HEK293 (cell line): ENCODE results near the gene MIF4GD.

Source experiments
- FEZF1 ChIP-seq: fragments of 450-650 bp; formaldehyde crosslinking; IDR thresholded peaks from 2 replicates; pipeline ENCODE4 v1.5.1; 2016; ENCODE audit warnings: missing biosample characterization, missing genetic modification characterization
- KLF8 ChIP-seq: fragments of 450-650 bp; formaldehyde crosslinking; IDR thresholded peaks from 2 replicates; pipeline ENCODE4 v1.5.1; 2016; ENCODE audit warnings: missing biosample characterization, missing genetic modification characterization
- ZBTB48 ChIP-seq: fragments of 450-650 bp; formaldehyde crosslinking; IDR thresholded peaks from 2 replicates; pipeline ENCODE4 v1.5.1; 2016; ENCODE audit warnings: missing biosample characterization, missing genetic modification characterization
- ZFP3 ChIP-seq: fragments of 450-650 bp; formaldehyde crosslinking; IDR thresholded peaks from 2 replicates; pipeline ENCODE4 v1.5.1; 2016; ENCODE audit warnings: low read depth, missing biosample characterization, missing genetic modification characterization
- ZNF157 ChIP-seq: fragments of 450-650 bp; formaldehyde crosslinking; IDR thresholded peaks from 2 replicates; pipeline ENCODE4 v1.5.1; 2016; ENCODE audit warnings: missing biosample characterization, missing genetic modification characterization
- ZNF292 ChIP-seq: fragments of 450-650 bp; formaldehyde crosslinking; IDR thresholded peaks from 2 replicates; pipeline ENCODE4 v1.5.1; 2016; ENCODE audit warnings: low read depth, missing biosample characterization, missing genetic modification characterization, borderline replicate concordance
- ZNF366 ChIP-seq: fragments of 450-650 bp; formaldehyde crosslinking; conservative IDR thresholded peaks from 2 replicates; pipeline ENCODE4 v1.5.1; 2016; ENCODE audit warnings: missing biosample characterization, missing genetic modification characterization
- TF ChIP-seq, protein P1 (sequence below): fragments of 450-650 bp; formaldehyde crosslinking; IDR thresholded peaks from 2 replicates; pipeline ENCODE4 v1.5.1; 2016; ENCODE audit warnings: missing biosample characterization, missing genetic modification characterization
- TF ChIP-seq, protein P2 (sequence below): fragments of 450-650 bp; formaldehyde crosslinking; IDR thresholded peaks from 2 replicates; pipeline ENCODE4 v1.5.0; 2017; ENCODE audit warnings: missing biosample characterization, missing genetic modification characterization, borderline replicate concordance

DNA sequence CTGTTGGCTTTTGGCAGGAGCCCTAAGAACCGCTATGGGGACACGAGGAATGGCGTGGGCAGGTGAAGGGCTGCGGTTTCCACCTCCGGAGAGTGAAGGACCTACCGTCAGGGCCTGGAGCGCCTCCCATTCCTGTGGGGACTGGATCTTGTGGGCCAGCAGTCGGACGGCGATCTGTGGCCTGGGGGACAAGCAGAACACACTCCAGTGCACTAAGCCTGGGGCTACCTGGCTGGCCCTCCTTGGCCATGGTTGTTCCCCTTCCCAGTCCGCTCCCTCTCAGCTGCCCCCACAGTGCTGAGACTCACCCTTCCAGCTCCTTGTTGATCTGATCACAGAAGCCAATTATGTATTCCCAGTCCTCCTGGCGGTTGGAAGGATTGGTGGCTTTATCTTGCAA is 24.6 kb downstream of the MIF4GD start:
- no peak for TF ChIP-seq KLF8 (tag by site-specific recombination)
- TF ChIP-seq ZNF292 (tag by site-specific recombination): no peak
- no peak for TF ChIP-seq ZFP3 (tag by site-specific recombination)
- TF ChIP-seq FEZF1: no peak
- TF ChIP-seq ZNF157: no peak
- TF ChIP-seq ZBTB48 (tag by site-specific recombination): no peak
- TF ChIP-seq, protein P1, sequence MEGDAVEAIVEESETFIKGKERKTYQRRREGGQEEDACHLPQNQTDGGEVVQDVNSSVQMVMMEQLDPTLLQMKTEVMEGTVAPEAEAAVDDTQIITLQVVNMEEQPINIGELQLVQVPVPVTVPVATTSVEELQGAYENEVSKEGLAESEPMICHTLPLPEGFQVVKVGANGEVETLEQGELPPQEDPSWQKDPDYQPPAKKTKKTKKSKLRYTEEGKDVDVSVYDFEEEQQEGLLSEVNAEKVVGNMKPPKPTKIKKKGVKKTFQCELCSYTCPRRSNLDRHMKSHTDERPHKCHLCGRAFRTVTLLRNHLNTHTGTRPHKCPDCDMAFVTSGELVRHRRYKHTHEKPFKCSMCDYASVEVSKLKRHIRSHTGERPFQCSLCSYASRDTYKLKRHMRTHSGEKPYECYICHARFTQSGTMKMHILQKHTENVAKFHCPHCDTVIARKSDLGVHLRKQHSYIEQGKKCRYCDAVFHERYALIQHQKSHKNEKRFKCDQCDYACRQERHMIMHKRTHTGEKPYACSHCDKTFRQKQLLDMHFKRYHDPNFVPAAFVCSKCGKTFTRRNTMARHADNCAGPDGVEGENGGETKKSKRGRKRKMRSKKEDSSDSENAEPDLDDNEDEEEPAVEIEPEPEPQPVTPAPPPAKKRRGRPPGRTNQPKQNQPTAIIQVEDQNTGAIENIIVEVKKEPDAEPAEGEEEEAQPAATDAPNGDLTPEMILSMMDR (tag by site-specific recombination): no peak
- TF ChIP-seq, protein P2, sequence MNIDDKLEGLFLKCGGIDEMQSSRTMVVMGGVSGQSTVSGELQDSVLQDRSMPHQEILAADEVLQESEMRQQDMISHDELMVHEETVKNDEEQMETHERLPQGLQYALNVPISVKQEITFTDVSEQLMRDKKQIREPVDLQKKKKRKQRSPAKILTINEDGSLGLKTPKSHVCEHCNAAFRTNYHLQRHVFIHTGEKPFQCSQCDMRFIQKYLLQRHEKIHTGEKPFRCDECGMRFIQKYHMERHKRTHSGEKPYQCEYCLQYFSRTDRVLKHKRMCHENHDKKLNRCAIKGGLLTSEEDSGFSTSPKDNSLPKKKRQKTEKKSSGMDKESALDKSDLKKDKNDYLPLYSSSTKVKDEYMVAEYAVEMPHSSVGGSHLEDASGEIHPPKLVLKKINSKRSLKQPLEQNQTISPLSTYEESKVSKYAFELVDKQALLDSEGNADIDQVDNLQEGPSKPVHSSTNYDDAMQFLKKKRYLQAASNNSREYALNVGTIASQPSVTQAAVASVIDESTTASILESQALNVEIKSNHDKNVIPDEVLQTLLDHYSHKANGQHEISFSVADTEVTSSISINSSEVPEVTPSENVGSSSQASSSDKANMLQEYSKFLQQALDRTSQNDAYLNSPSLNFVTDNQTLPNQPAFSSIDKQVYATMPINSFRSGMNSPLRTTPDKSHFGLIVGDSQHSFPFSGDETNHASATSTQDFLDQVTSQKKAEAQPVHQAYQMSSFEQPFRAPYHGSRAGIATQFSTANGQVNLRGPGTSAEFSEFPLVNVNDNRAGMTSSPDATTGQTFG (tag by site-specific recombination): no peak
- no peak for TF ChIP-seq ZNF366 (tag by site-specific recombination)
